ENCODE data around the gene GDA. TPM values are rescaled to one million over a fixed set of nuclear protein-coding genes. Genes with fewer than 3 reads are reported as not detected.

GDA gene
- total and polyA plus RNA-seq, 2 of the 8 experiments (the other 6 are each of a cell fraction or from before 2014, with no cell fraction given): 0.35 to 3.0 TPM

GRCh38 chr9:72200452-72200851 is 51.2 kb downstream of the GDA start (continued):
- TF ChIP-seq RXRA (IDR thresholded peaks at IDR 0.05; ENCODE audit: insufficient read depth, low read depth, low read length): no peak
- TF ChIP-seq TCF12 (IDR thresholded peaks at IDR 0.05; ENCODE audit: low read depth, low read length): no peak
- TF ChIP-seq CHD7 (IDR thresholded peaks at IDR 0.05; ENCODE audit: insufficient replicate concordance, low read length): no peak
- TF ChIP-seq SUZ12 (IDR thresholded peaks at IDR 0.05; ENCODE audit: low read length): no peak
- no peak for TF ChIP-seq TAF1 (IDR thresholded peaks at IDR 0.05; ENCODE audit: low read depth, low read length)
- no peak for TF ChIP-seq RBBP5 (IDR thresholded peaks at IDR 0.05; ENCODE audit: borderline replicate concordance, low read depth, low read length)
- TF ChIP-seq ASH2L (IDR thresholded peaks at IDR 0.05; ENCODE audit: low read length): no peak
- TF ChIP-seq BRCA1 (IDR thresholded peaks at IDR 0.05; ENCODE audit: low read depth, low read length): no peak
